ENCODE data around the gene CCDC171. TPM values are rescaled to one million over a fixed set of nuclear protein-coding genes. Genes with fewer than 3 reads are reported as not detected.

The CCDC171 gene
- total and polyA plus RNA-seq, 8 donors, result 1.2 to 26.3 (median 2.7) TPM; not detected in 1

- TF ChIP-seq EP300 (IDR thresholded peaks at IDR 0.05) (no peak), POLR2A (IDR thresholded peaks at IDR 0.05) (no peak), POLR2AphosphoS5 (IDR thresholded peaks at IDR 0.05) (no peak), CTCF (IDR thresholded peaks at IDR 0.05) (no peak)
- no peaks in the 10 kb centered on the region for H3K36me3 ChIP-seq
- WGBS, 5 donors, result 27 to 45% (median 35%) methylated on average over 3 of the region's 3 CpGs
- no peaks in the 10 kb centered on the region for H3K4me1 ChIP-seq
- DNase-seq, result no peak
- H3K9me3 ChIP-seq, result peaks cover 0 to 7% (median 0%) of the 10 kb centered on the region in 4 donors
- H3K4me3 ChIP-seq, result no peak overlapping the region
- intact Hi-C loops (cut with DNase I; ENCODE audit: low total_unique reads), result no loop called here
- H3K27me3 ChIP-seq, result no peaks in the 10 kb centered on the region
- H3K27ac ChIP-seq, result no peak overlapping the region
Measured at GRCh38 chr9:15640121-15640520, 87.3 kb downstream of the CCDC171 start.

GRCh38 chr9:15641291-15641690 lies 88.4 kb downstream of the CCDC171 start:
- Histone ChIP-seq H3K4me3 (no peak overlapping the region), H3K4me1 (no peaks in the 10 kb centered on the region), H3K27me3 (no peaks in the 10 kb centered on the region), H3K27ac (no peak overlapping the region), H3K9me3 (peaks cover 0 to 7% (median 0%) of the 10 kb centered on the region in 4 donors), H3K36me3 (no peaks in the 10 kb centered on the region)
- intact Hi-C loops (cut with DNase I; ENCODE audit: low total_unique reads), result no loop called here
- no peak for DNase-seq
- 50 to 88% (median 62%) methylated on average over 1 of the region's 1 CpG for WGBS, 5 donors
- no peak for TF ChIP-seq EP300 (IDR thresholded peaks at IDR 0.05)
- no peak for TF ChIP-seq CTCF (IDR thresholded peaks at IDR 0.05)
- no peak for TF ChIP-seq POLR2AphosphoS5 (IDR thresholded peaks at IDR 0.05)
- no peak for TF ChIP-seq POLR2A (IDR thresholded peaks at IDR 0.05)

GRCh38 chr9:15642369-15642962 lies 89.6 kb downstream of the CCDC171 start:
- DNase-seq, result peak in 1 of 2 donors; percentile 65
- no peak overlapping the region for H3K27ac ChIP-seq
- H3K4me3 ChIP-seq, result no peak overlapping the region
- WGBS, 5 donors, result 39 to 93% (median 43%) methylated on average over 2 of the region's 2 CpGs
- intact Hi-C loops (cut with DNase I; ENCODE audit: low total_unique reads), result no loop called here
- H3K9me3 ChIP-seq, result peaks cover 0 to 7% (median 0%) of the 10 kb centered on the region in 4 donors
- no peak for TF ChIP-seq POLR2AphosphoS5 (IDR thresholded peaks at IDR 0.05)
- TF ChIP-seq EP300 (IDR thresholded peaks at IDR 0.05), result no peak
- TF ChIP-seq CTCF (IDR thresholded peaks at IDR 0.05), result peak in 3 of 7 experiments; percentile 8 to 42 (median 8)
- TF ChIP-seq POLR2A (IDR thresholded peaks at IDR 0.05), result no peak
- H3K4me1 ChIP-seq, result no peaks in the 10 kb centered on the region
- H3K27me3 ChIP-seq, result no peaks in the 10 kb centered on the region
- H3K36me3 ChIP-seq, result no peaks in the 10 kb centered on the region

GRCh38 chr9:15670246-15670645 lies 117.4 kb downstream of the CCDC171 start:
- no peaks in the 10 kb centered on the region for H3K4me1 ChIP-seq
- TF ChIP-seq CTCF (IDR thresholded peaks at IDR 0.05) (no peak), POLR2AphosphoS5 (IDR thresholded peaks at IDR 0.05) (no peak), EP300 (IDR thresholded peaks at IDR 0.05) (no peak), POLR2A (IDR thresholded peaks at IDR 0.05) (no peak)
- no peak for DNase-seq
- peaks cover 0 to 3% (median 0%) of the 10 kb centered on the region in 4 donors for H3K36me3 ChIP-seq
- H3K9me3 ChIP-seq, result peaks cover 0 to 5% (median 1%) of the 10 kb centered on the region in 4 donors
- intact Hi-C loops (cut with DNase I; ENCODE audit: low total_unique reads), result no loop called here
- H3K4me3 ChIP-seq, result no peak overlapping the region
- H3K27me3 ChIP-seq, result no peaks in the 10 kb centered on the region
- H3K27ac ChIP-seq, result no peak overlapping the region
